ENCODE data around the gene MYO5B. TPM values are rescaled to one million over a fixed set of nuclear protein-coding genes. Genes with fewer than 3 reads are reported as not detected.
A peak's percentile ranks its signal among the peaks of the same experiment; 100 is the strongest.

Gene MYO5B
- total and polyA plus RNA-seq, 2 of the 4 experiments (the other 2 are of a cell fraction), result 0.24 to 0.54 TPM

GRCh38 chr18:49834258-49834657 is 360.7 kb downstream of the MYO5B start:
- peak overlapping the region; percentile 80 to 91; a peak in 3 of 4 replicates for H4K8ac ChIP-seq (ENCODE audit: low read depth in 2 of 2, low read length in 2 of 2)
- H3K14ac ChIP-seq (replicated peaks; ENCODE audit: low read depth, low read length), result peak overlapping the region; percentile 74; the same call in 1 of the 2 replicates
- in situ Hi-C loops (cut with MboI; ENCODE audit: low sequenced_read_pairs), result no loop called here
- H2AK5ac ChIP-seq (ENCODE audit: low read depth, low read length), result peak overlapping the region; percentile 99
- 0 out of 4 replicates have a peak, but pooled peaks cover 0 to 2% of the 10 kb centered on the region in 2 experiments for H3K79me1 ChIP-seq (ENCODE audit: low read depth in 1 of 2, low read length in 2 of 2)
- ChIA-PET POLR2A (ENCODE audit: unreplicated experiment) (no interaction called here), CTCF (interaction anchor here (0.5 to 1.0 kb wide), 5 partner anchors 12 to 1191 kb away, joined by 3 to 7 read pairs (median 5); no protein-coding TSS in a partner anchor)
- WGBS, 2 experiments (ENCODE audit: extremely low coverage in 2 of 2, insufficient read length in 1 of 2), result 85% methylated on average over 2 of the region's 3 CpGs; no CpG with 5 or more reads in 1 of the 2 experiments
- dilution Hi-C loops (cut with HindIII; ENCODE audit: low sequenced_read_pairs, unreplicated experiment), result no loop called here
- no peaks in the 10 kb centered on the region for H3K27me3 ChIP-seq (ENCODE audit: control insufficient read depth, insufficient read depth, low read length)
- H4K5ac ChIP-seq (ENCODE audit: low read depth, low read length), result peak overlapping the region; percentile 96
- H3K36me3 ChIP-seq (ENCODE audit: control insufficient read depth, insufficient read depth, low read length), result no peaks in the 10 kb centered on the region
- peak overlapping the region; percentile 39; the same call in 1 of the 2 replicates for H3K23ac ChIP-seq (ENCODE audit: low read depth, low read length)
- H2BK5ac ChIP-seq (ENCODE audit: low read depth, low read length, poor library complexity, severe bottlenecking), result peak overlapping the region; percentile 60
- H4K91ac ChIP-seq (ENCODE audit: insufficient read depth, low read depth, low read length), result peak overlapping the region; percentile 91
- peak overlapping the region; percentile 100; the same call in 2 of the 3 replicates for H2BK15ac ChIP-seq (ENCODE audit: low read depth, low read length)
- H4K20me1 ChIP-seq (ENCODE audit: insufficient read depth, low read length), result no peaks in the 10 kb centered on the region
- H2BK20ac ChIP-seq (ENCODE audit: low read depth, low read length), result peak overlapping the region; percentile 92
- H3K56ac ChIP-seq (ENCODE audit: extremely low read depth, insufficient read depth, low read length), result no peak overlapping the region
- peaks cover 8% of the 10 kb centered on the region; the same call in 1 of the 2 replicates for H3K4me1 ChIP-seq (ENCODE audit: control insufficient read depth, insufficient read depth, low read length)
- intact Hi-C loops (cut with micrococcal nuclease), result loop anchor here (2.0 kb wide), 1 partner anchor 21 kb away; the partner anchor contains the start of gene ACAA2
- no peak for ATAC-seq (ENCODE audit: low read depth)
- no TSS peak for BruUV-seq (replicated peaks)
- no peak overlapping the region for H3K9ac ChIP-seq (ENCODE audit: low read depth, low read length)
- H3K4me2 ChIP-seq (ENCODE audit: low read depth, low read length), result no peak overlapping the region
- peaks cover 3% of the 10 kb centered on the region; the same call in 1 of the 2 replicates for H3K9me3 ChIP-seq (ENCODE audit: control insufficient read depth, insufficient read depth, low read length)
- no peak overlapping the region for H2AK9ac ChIP-seq (replicated peaks; ENCODE audit: low read depth, low read length, poor library complexity)
- H3K4ac ChIP-seq (ENCODE audit: low read depth, low read length), result peak overlapping the region; percentile 93
- peak overlapping the region; percentile 76; the same call in 1 of the 2 replicates for H3K27ac ChIP-seq (ENCODE audit: insufficient read depth, low read length)
- no peak for TF ChIP-seq BHLHE40 (IDR thresholded peaks at IDR 0.05; ENCODE audit: low read depth, low read length)
- no peak for TF ChIP-seq FOS (IDR thresholded peaks at IDR 0.05; ENCODE audit: low read depth, low read length)
- TF ChIP-seq, protein P1, sequence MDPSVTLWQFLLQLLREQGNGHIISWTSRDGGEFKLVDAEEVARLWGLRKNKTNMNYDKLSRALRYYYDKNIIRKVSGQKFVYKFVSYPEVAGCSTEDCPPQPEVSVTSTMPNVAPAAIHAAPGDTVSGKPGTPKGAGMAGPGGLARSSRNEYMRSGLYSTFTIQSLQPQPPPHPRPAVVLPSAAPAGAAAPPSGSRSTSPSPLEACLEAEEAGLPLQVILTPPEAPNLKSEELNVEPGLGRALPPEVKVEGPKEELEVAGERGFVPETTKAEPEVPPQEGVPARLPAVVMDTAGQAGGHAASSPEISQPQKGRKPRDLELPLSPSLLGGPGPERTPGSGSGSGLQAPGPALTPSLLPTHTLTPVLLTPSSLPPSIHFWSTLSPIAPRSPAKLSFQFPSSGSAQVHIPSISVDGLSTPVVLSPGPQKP (IDR thresholded peaks at IDR 0.05; ENCODE audit: borderline replicate concordance, low read depth, low read length), result no peak
- TF ChIP-seq RCOR1 (IDR thresholded peaks at IDR 0.05; ENCODE audit: insufficient replicate concordance, low read length), result no peak
- TF ChIP-seq, protein P2, sequence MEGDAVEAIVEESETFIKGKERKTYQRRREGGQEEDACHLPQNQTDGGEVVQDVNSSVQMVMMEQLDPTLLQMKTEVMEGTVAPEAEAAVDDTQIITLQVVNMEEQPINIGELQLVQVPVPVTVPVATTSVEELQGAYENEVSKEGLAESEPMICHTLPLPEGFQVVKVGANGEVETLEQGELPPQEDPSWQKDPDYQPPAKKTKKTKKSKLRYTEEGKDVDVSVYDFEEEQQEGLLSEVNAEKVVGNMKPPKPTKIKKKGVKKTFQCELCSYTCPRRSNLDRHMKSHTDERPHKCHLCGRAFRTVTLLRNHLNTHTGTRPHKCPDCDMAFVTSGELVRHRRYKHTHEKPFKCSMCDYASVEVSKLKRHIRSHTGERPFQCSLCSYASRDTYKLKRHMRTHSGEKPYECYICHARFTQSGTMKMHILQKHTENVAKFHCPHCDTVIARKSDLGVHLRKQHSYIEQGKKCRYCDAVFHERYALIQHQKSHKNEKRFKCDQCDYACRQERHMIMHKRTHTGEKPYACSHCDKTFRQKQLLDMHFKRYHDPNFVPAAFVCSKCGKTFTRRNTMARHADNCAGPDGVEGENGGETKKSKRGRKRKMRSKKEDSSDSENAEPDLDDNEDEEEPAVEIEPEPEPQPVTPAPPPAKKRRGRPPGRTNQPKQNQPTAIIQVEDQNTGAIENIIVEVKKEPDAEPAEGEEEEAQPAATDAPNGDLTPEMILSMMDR (conservative IDR thresholded peaks at IDR 0.05; ENCODE audit: low read depth, low read length), result no peak
- no peak for TF ChIP-seq MXI1 (IDR thresholded peaks at IDR 0.05; ENCODE audit: borderline replicate concordance, low read depth, low read length)
- no peak for TF ChIP-seq USF2 (IDR thresholded peaks at IDR 0.05; ENCODE audit: low read depth, low read length)
- no peak for TF ChIP-seq CHD1 (IDR thresholded peaks at IDR 0.05; ENCODE audit: low read depth, low read length)
- TF ChIP-seq NFE2L2 (IDR thresholded peaks at IDR 0.05; ENCODE audit: low read depth, low read length), result no peak
- no peak for TF ChIP-seq POLR2A (IDR thresholded peaks at IDR 0.05; ENCODE audit: low read depth, low read length)
- TF ChIP-seq RFX5 (IDR thresholded peaks at IDR 0.05; ENCODE audit: low read depth, low read length), result no peak
- H3K4me3 ChIP-seq (ENCODE audit: insufficient read depth, low read depth, low read length), result no peak overlapping the region
- no peak for DNase-seq
- peaks cover 10% of the 10 kb centered on the region; the same call in 1 of the 2 replicates for H3K9me1 ChIP-seq (ENCODE audit: insufficient read depth, low read length)
- no peak overlapping the region for H2AFZ ChIP-seq (replicated peaks; ENCODE audit: low read length, poor library complexity)
- peak overlapping the region; percentile 98 for H2BK120ac ChIP-seq (ENCODE audit: low read depth, low read length)
- peak overlapping the region; percentile 99 for H3K18ac ChIP-seq (ENCODE audit: low read depth, low read length)

All from IMR-90 (cell line).